ENCODE data around the gene FCN1.
"Not testable (repeated sequence)": the region's sequence is repeated elsewhere in the genome, so short reads cannot be mapped to it uniquely, and the experiment has no call there.

Gene FCN1

GRCh38 chr9:134917431-134918373 lies at the start of gene FCN1:
Gene FCN1 (minus strand): TSS chr9:134917912. CDS start chr9:134917871, 41 bp downstream.
- peak; percentile 48 for DNase-seq

- DNase-seq, result no peak
Measured at GRCh38 chr9:134966697-134967546, 49.2 kb upstream of the FCN1 start.

- DNase-seq, result no peak
Measured at GRCh38 chr9:134966270-134966669, 48.6 kb upstream of the FCN1 start.

- no peak for DNase-seq
Measured at GRCh38 chr9:134965851-134966250, 48.1 kb upstream of the FCN1 start.

- no peak for DNase-seq
Measured at GRCh38 chr9:134965411-134965810, 47.7 kb upstream of the FCN1 start.

GRCh38 chr9:134964271-134965055 lies 46.8 kb upstream of the FCN1 start:
- no peak for DNase-seq

GRCh38 chr9:134963546-134963945 lies 45.8 kb upstream of the FCN1 start:
- DNase-seq, result no peak

GRCh38 chr9:134962973-134963364 lies 45.3 kb upstream of the FCN1 start:
- DNase-seq, result no peak

GRCh38 chr9:134962065-134962972 lies 44.6 kb upstream of the FCN1 start:
- DNase-seq, result no peak

- no peak for DNase-seq
Measured at GRCh38 chr9:134961331-134962064, 43.8 kb upstream of the FCN1 start.

- DNase-seq, result no peak
Measured at GRCh38 chr9:134960701-134961181, 43.0 kb upstream of the FCN1 start.

GRCh38 chr9:134959971-134960310 lies 42.2 kb upstream of the FCN1 start:
- no peak for DNase-seq

- DNase-seq, result no peak
Measured at GRCh38 chr9:134959126-134959970, 41.6 kb upstream of the FCN1 start.

- no peak for DNase-seq
Measured at GRCh38 chr9:134957945-134958227, 40.2 kb upstream of the FCN1 start.

- DNase-seq, result no peak
Measured at GRCh38 chr9:134957165-134957944, 39.6 kb upstream of the FCN1 start.

- DNase-seq, result not testable (repeated sequence)
Measured at GRCh38 chr9:134956387-134956786, 38.7 kb upstream of the FCN1 start.

- DNase-seq, result no peak
Measured at GRCh38 chr9:134955801-134956200, 38.1 kb upstream of the FCN1 start.

- DNase-seq, result no peak
Measured at GRCh38 chr9:134955156-134955555, 37.4 kb upstream of the FCN1 start.

GRCh38 chr9:134951994-134952393 lies 34.3 kb upstream of the FCN1 start:
- DNase-seq, result no peak

Data from hematopoietic multipotent progenitor cell treated with erythropoietin and hydrocortisone succinate and interleukin-3 and kit ligand, for 4 days (in vitro differentiated cells).